K562 treated with DMSO at 1 percent for 12 hours (cell line): Measurements from ENCODE around the gene UBQLN3. TPM values are rescaled to one million over a fixed set of nuclear protein-coding genes. Genes with fewer than 3 reads are reported as not detected.

Experiments used
- total RNA-seq: library from RNA; unstranded; fragments of 300-600 nt; gene quantifications from 2 replicates; pipeline ENCODE4 v1.2.3, GENCODE V29; 2022; ENCODE audit not compliant: insufficient read depth

UBQLN3 gene
- total RNA-seq: not detected in 2 replicates

DNA sequence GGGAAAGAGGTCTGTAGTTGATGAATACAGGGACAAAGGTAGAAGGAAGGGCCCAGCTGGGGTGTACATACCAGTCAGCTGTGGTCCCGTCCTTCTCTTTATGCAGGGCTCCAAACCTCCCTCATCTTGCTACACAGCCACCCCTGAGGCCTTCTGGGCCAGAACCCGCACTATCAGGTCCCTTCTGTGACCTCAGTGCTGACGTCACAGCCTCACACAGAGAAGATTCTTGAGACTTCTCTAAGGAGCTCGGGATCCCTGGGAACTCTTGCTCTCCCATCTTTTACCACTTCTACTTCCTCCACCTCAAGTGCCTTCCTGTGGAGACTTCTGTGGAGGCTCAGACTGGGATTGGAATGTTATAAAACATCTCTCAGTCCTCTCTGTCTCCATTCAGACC is at the start of gene UBQLN3:
Gene UBQLN3, minus strand, starts transcription at position 155 of the 400 bp plus-strand sequence. CDS start 399 bp downstream, outside the sequence.

DNA sequence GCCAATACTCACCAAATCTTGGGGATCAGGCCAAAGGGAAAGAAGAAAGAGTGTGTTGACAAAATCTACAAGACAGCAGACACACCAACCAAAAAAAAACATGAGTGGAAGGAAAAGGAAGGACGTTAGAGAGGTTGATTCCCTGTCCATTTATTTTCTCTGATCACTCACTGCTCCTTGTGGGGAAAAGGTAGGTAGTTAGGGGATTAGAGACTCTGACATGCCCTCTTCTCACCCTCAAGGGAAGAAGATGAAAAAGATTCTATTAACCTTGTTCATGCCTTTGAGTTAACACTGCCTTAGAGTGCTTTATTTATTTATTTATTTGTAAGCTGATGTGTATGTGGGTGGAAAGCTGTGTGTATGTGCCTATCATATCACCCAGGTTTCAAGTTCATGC is 38.7 kb upstream of the UBQLN3 start, which contains the start of gene OR52H1:
Gene OR52H1, minus strand, starts transcription at position 101 of the 400 bp plus-strand sequence. CDS start 3,035 bp downstream, outside the sequence.

DNA sequence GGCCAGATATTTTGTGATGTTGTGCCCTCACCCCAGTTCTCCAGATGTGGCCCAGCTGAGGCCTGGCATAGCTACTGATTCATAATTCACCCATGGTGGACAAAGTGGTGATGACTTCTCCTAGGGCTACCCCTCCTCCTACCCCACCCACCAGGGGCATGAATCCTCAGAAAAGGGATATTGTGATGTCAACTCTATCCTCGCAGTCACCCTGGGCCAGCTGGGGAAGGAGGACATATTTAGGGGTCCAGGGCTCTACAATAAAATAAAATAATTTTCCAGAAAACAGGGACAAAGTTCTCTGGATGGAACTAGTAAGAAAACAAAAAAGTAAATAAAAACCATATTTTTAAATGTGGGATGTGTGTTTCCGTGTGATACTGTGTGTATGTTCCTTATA is 6.8 kb upstream of the UBQLN3 start, which contains the start of gene UBQLNL:
Gene UBQLNL, minus strand, starts transcription at position 101 of the 400 bp plus-strand sequence. CDS start 258 bp downstream, outside the sequence.

DNA sequence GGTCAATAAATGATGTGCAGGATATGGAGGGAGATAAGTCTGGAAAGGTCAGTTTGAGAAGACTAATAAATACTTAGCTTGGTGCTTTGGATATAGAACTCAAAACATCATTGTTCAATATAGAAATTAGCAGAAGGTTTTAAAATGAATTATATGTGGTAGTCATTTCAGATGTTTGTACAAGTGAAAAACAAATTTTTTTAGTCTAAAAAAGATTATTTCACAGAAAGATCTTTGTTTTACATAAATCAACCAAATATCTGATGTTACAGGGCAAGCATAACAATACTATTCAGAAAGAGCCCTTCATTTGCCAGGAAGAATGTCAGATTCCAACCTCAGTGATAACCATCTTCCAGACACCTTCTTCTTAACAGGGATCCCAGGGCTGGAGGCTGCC is 21.4 kb downstream of the UBQLN3 start, which contains the start of gene OR52D1:
Gene OR52D1, plus strand, starts transcription at position 301 of the 400 bp plus-strand sequence. Its CDS starts 22 bp downstream, at position 323.

Other genes starting within 250 kb of the UBQLN3 start
- 1,099 and 1,561 TPM in 2 replicates for gene HBE1, start 240.0 kb downstream of the UBQLN3 start, total RNA-seq
- gene OR51B4, start 208.0 kb downstream of the UBQLN3 start, total RNA-seq: 17.7 and 70.6 TPM in 2 replicates
- gene OR51B2, start 185.7 kb downstream of the UBQLN3 start, total RNA-seq: 2.2 TPM in 1 of 2 replicates, not detected in the other
- 36.4 and 64.3 TPM in 2 replicates for gene OR51B5, start 166.4 kb downstream of the UBQLN3 start, total RNA-seq
- gene OR51B6, start 158.4 kb downstream of the UBQLN3 start, total RNA-seq: not detected in 2 replicates
- not detected in 2 replicates for gene OR51M1, start 126.1 kb downstream of the UBQLN3 start, total RNA-seq
- not detected in 2 replicates for gene OR51Q1, start 87.8 kb downstream of the UBQLN3 start, total RNA-seq
- not detected in 2 replicates for gene OR51I1, start 68.4 kb downstream of the UBQLN3 start, total RNA-seq
- gene OR51I2, start 60.6 kb downstream of the UBQLN3 start, total RNA-seq: not detected in 2 replicates
- not detected in 2 replicates for gene OR52D1, start 21.3 kb downstream of the UBQLN3 start, total RNA-seq
- gene UBQLNL, start 6.7 kb upstream of the UBQLN3 start, total RNA-seq: 0.63 TPM in 1 of 2 replicates, not detected in the other
- gene OR52H1, start 38.6 kb upstream of the UBQLN3 start, total RNA-seq: 0.78 TPM in 1 of 2 replicates, not detected in the other
- not detected in 2 replicates for gene OR52B6, start 70.9 kb upstream of the UBQLN3 start, total RNA-seq
- gene TRIM6, start 86.7 kb upstream of the UBQLN3 start, total RNA-seq: 9.7 and 20.8 TPM in 2 replicates
- gene TRIM34, start 115.0 kb upstream of the UBQLN3 start, total RNA-seq: 0.94 and 4.2 TPM in 2 replicates
- gene TRIM5, start 175.1 kb upstream of the UBQLN3 start, total RNA-seq: 8.5 and 23.0 TPM in 2 replicates
- 1.0 and 2.4 TPM in 2 replicates for gene TRIM22, start 179.8 kb upstream of the UBQLN3 start, total RNA-seq
- gene OR56B1, start 226.5 kb upstream of the UBQLN3 start, total RNA-seq: not detected in 2 replicates
- not detected in 2 replicates for gene OR52N4, start 244.3 kb upstream of the UBQLN3 start, total RNA-seq